ENCODE data around the gene PTPRF.

PTPRF gene

GRCh38 chr1:43522431-43522775, 8.3 kb upstream of the PTPRF start:
- H3K27ac ChIP-seq = no peak overlapping the region
- no peak for DNase-seq (ENCODE audit: low spot score)
- no peak overlapping the region for H3K4me3 ChIP-seq
- no peak for TF ChIP-seq CTCF (IDR thresholded peaks at IDR 0.05)

- H3K27ac ChIP-seq = no peak overlapping the region
- TF ChIP-seq CTCF (IDR thresholded peaks at IDR 0.05) = no peak
- no peak for DNase-seq (ENCODE audit: low spot score)
- H3K4me3 ChIP-seq = no peak overlapping the region
Measured at GRCh38 chr1:43522776-43523480, 7.8 kb upstream of the PTPRF start.

- no peak for DNase-seq (ENCODE audit: low spot score)
- Histone ChIP-seq H3K4me3 (no peak overlapping the region), H3K27ac (no peak overlapping the region)
- no peak for TF ChIP-seq CTCF (IDR thresholded peaks at IDR 0.05)
Measured at GRCh38 chr1:43524804-43525203, 5.9 kb upstream of the PTPRF start.

GRCh38 chr1:43526002-43526401, 4.7 kb upstream of the PTPRF start:
- no peak for TF ChIP-seq CTCF (IDR thresholded peaks at IDR 0.05)
- Histone ChIP-seq H3K27ac (no peak overlapping the region), H3K4me3 (no peak overlapping the region)
- DNase-seq (ENCODE audit: low spot score) = no peak

DNA sequence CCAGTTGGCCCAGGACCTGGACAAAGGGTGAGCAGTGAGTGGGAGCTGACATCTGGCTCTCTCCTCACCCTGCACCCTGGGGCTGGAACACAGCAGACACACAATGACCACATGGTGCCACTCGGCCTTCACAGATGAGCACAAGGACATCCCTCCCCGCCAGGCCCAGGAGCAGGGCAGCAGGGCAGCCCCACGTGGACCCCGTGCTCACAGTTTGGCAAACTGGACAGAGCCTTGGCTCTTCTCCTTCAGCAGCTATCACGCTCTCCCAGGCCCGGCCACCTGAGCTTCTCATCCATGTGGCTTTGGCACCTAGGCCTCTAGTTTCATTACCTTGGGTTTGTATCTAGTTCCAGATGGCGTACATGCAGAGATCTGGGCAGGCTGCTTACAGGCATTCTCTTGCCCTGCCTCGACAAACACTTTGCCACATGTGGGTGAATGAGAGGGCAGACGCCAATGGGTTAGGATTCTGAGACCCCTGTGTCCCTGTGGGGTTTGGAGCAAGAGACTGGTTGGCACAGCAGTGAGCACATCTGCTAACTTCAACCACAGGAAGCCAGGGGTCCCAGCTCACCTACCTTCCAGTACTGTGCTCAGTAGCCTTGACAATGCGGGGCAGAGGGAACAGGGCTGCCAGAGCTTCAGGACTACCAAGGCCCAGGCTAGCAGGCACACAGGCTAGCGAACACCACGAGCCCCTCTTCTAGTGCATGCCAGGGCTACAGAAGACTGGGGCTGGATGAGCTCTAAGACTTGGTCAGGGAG, 3.4 kb upstream of the PTPRF start:
- DNase-seq (ENCODE audit: low spot score) = no peak
- H3K27ac ChIP-seq = no peak overlapping the region
- no peak for TF ChIP-seq CTCF (IDR thresholded peaks at IDR 0.05)
- no peak overlapping the region for H3K4me3 ChIP-seq

DNA sequence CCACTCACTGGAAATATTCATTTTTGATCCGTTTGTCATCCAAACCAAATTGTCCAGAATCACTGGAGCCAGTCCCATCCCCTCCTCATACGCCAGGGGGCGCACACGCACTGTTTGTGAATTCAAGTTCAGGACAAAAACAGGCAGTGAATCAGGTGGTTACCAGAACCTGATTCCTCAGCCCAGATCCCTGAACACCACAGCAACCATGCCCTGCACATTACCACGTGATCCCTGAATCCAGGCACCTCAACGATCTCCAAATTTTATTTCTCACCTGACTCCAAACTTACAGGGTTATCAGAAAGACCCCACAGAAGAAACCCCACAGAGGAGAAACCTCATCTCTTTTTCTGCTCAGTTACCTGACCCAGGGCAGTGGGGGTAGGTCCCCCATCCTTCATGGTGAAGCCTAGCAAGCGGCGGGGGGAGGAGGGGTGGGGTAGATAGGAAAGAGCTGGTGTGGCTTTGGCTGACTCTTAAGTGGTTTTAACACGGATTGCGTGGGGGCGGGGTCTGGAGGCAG, 1.4 kb upstream of the PTPRF start:
- peak; percentile 90 for TF ChIP-seq CTCF (IDR thresholded peaks at IDR 0.05)
- DNase-seq (ENCODE audit: low spot score) = peak; percentile 87
- Histone ChIP-seq H3K27ac (no peak overlapping the region), H3K4me3 (no peak overlapping the region)

Data from coronary artery (tissue), 2 donors.